ENCODE measurements around the gene CSTB.

GRCh38 chr21:43751955-43752591, 24.0 kb downstream of the CSTB start:
- TF ChIP-seq CTCF (conservative IDR thresholded peaks at IDR 0.05) (no peak), ZFX (IDR thresholded peaks at IDR 0.05) (no peak)

Measured in C4-2B (cell line).